GM23248 (cell line): ENCODE data around the gene PSMB7. TPM values are rescaled to one million over a fixed set of nuclear protein-coding genes. Genes with fewer than 3 reads are reported as not detected.

Source experiments
- DNase-seq: peaks from one replicate; pipeline ENCODE4 v3.0.0-alpha.2; 2015
- H2AFZ ChIP-seq: fragments of 200-600 bp; sonication (generic); 2 replicates; pipeline ENCODE4 v1.6.1; 2016; ENCODE audit warnings: antibody characterized with exemption
- H3F3A ChIP-seq: fragments of 200-600 bp; sonication (generic); 2 replicates; pipeline ENCODE4 v1.6.1; 2016; ENCODE audit warnings: mild to moderate bottlenecking, antibody characterized with exemption, mixed run types; ENCODE audit not compliant: insufficient read depth
- H3K27ac ChIP-seq: fragments of 200-600 bp; sonication (generic); 2 replicates; pipeline ENCODE4 v1.5.1; 2016; ENCODE audit warnings: mild to moderate bottlenecking
- H3K27me3 ChIP-seq: fragments of 200-600 bp; sonication (generic); replicated peaks from 2 replicates; pipeline ENCODE4 v1.6.1; 2016; ENCODE audit warnings: mild to moderate bottlenecking; ENCODE audit not compliant: insufficient read depth
- H3K36me3 ChIP-seq: fragments of 200-600 bp; sonication (generic); 2 replicates; pipeline ENCODE4 v1.6.1; 2016; ENCODE audit warnings: low read depth, mild to moderate bottlenecking
- H3K4me1 ChIP-seq: fragments of 200-600 bp; sonication (generic); 2 replicates; pipeline ENCODE4 v1.6.1; 2016; ENCODE audit warnings: mild to moderate bottlenecking; ENCODE audit not compliant: insufficient read depth
- H3K4me2 ChIP-seq: fragments of 200-600 bp; sonication (generic); one replicate; pipeline ENCODE4 v1.6.1; 2016; ENCODE audit warnings: mild to moderate bottlenecking; ENCODE audit not compliant: unreplicated experiment
- H3K4me3 ChIP-seq: fragments of 200-600 bp; sonication (generic); 2 replicates; pipeline ENCODE4 v1.5.1; 2016; ENCODE audit warnings: mild to moderate bottlenecking
- H3K79me2 ChIP-seq: fragments of 200-600 bp; sonication (generic); 2 replicates; pipeline ENCODE4 v1.6.1; 2016; ENCODE audit warnings: mild to moderate bottlenecking; ENCODE audit not compliant: insufficient read depth
- H3K9ac ChIP-seq: fragments of 200-600 bp; sonication (generic); 2 replicates; pipeline ENCODE4 v1.6.1; 2016; ENCODE audit warnings: mild to moderate bottlenecking
- H3K9me2 ChIP-seq: fragments of 200-600 bp; sonication (generic); 2 replicates; pipeline ENCODE4 v1.6.1; 2016; ENCODE audit warnings: mixed run types, mild to moderate bottlenecking, moderate library complexity; ENCODE audit not compliant: insufficient read depth
- H3K9me3 ChIP-seq: fragments of 200-600 bp; sonication (generic); one replicate; pipeline ENCODE4 v1.6.1; 2017; ENCODE audit warnings: low read depth
- H4K20me1 ChIP-seq: fragments of 200-600 bp; sonication (generic); 2 replicates; pipeline ENCODE4 v1.6.0; 2016; ENCODE audit not compliant: insufficient read depth
- EZH2 ChIP-seq: fragments of 200-600 bp; sonication (generic); IDR thresholded peaks from 2 replicates; pipeline ENCODE4 v1.6.1; 2018; ENCODE audit warnings: antibody characterized with exemption, mild to moderate bottlenecking; ENCODE audit not compliant: insufficient read depth, poor library complexity, severe bottlenecking
- EZH2phosphoT487 ChIP-seq: fragments of 200-600 bp; sonication (generic); IDR thresholded peaks from 2 replicates; pipeline ENCODE4 v1.6.1; 2018; ENCODE audit warnings: antibody characterized with exemption, moderate library complexity, mild to moderate bottlenecking, low read depth; ENCODE audit not compliant: insufficient read depth
- WGBS, 2 experiments: methylation state at CpG; one replicate each; pipeline ENCODE4 v1.1.6; 2015 to 2017; ENCODE audit warnings: low lambda C conversion rate in 2 of 2, low coverage in 1 of 2; ENCODE audit errors: missing lambda C conversion rate in 2 of 2; 5-methylcytosine and 5-hydroxymethylcytosine counted together
- in situ Hi-C: fragments of 300-500 bp; cut with MboI; formaldehyde crosslinking; loops from 2 replicates; pipeline ENCODE4 v1.15.0; 2020
- polyA plus RNA-seq: library from polyadenylated mRNA; unstranded; fragments of >200 nt; fragmentation: Nextera tagmentation; extraction: Ambion mirVana; gene quantifications from 2 replicates; pipeline ENCODE4 v1.2.1, GENCODE V29; 2016
- total RNA-seq: library from RNA; depleted of rRNA; stranded (reverse); fragments of >200 nt; shearing (Covaris generic); gene quantifications from 2 replicates; pipeline ENCODE4 v1.2.3, GENCODE V29; 2014

Gene PSMB7
- total and polyA plus RNA-seq, 2 experiments from 2014 or later = 202 to 245 TPM

DNA sequence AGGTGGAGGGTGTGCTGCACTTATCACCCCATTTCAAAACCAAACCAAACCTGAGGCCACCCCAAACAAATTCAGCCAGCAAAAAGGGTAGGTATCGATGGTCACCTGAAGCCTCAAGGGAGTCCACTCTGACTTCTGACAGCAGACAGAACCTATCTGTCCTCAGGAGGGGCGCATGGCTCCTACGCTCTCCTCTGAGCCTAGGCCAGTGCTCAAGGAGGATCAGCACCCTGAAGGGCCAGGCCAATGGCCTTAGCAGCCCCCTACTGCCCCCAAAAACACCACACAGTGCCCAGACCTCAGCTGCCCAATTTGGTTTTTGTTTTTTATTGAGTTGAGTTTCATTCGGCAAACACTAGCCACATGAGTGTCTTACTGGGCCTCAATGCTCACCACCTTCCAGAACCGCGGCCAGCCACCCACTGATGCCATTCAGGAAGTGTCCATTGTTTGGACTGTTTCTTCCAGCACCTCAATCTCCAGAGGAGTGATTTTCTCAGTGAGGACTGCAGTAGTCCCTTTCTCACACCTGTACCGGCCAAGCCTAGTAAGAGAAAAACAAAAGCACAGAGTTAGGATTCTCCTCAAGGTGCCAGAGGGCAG, 62.0 kb downstream of the PSMB7 start:
- no peak overlapping the region for H3K4me2 ChIP-seq
- peaks cover 64% of the 10 kb centered on the region for H3F3A ChIP-seq
- no peak overlapping the region for H3K4me3 ChIP-seq
- 83% methylated on average over 7 of the region's 7 CpGs for WGBS, 2 experiments
- no peaks in the 10 kb centered on the region for H3K4me1 ChIP-seq
- in situ Hi-C loops = no loop called here
- TF ChIP-seq EZH2phosphoT487 (no peak), EZH2 (no peak)
- peaks cover 45% of the 10 kb centered on the region for H3K36me3 ChIP-seq
- DNase-seq = no peak
- H3K9me2 ChIP-seq = no peaks in the 10 kb centered on the region
- H3K9me3 ChIP-seq = no peaks in the 10 kb centered on the region
- no peak overlapping the region for H2AFZ ChIP-seq
- peak overlapping the region; percentile 83 for H3K27ac ChIP-seq
- peaks cover 42% of the 10 kb centered on the region for H3K79me2 ChIP-seq
- no peaks in the 10 kb centered on the region for H4K20me1 ChIP-seq
- peak overlapping the region; percentile 67 for H3K9ac ChIP-seq
- no peaks in the 10 kb centered on the region for H3K27me3 ChIP-seq

DNA sequence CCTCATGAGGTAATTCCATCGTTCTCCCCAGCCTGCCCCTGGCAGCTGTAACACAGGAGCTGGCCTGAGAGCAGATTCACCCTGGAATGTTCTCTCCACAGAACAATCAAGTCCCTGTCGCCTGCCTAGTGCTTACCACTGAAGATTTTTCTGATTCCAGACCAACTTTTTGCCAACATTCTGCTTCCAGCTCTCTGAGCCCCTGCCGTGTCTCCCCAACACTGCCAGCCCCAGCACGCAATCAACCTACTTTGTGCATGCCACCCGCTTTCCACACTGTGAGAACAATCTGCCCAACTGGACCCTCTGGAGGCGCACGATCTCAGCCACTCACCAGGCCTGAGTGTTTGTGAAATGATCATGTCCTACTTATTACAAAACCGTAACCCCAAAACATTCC, 62.6 kb downstream of the PSMB7 start:
- DNase-seq = peak; percentile 40
- H3K4me2 ChIP-seq = no peak overlapping the region
- peaks cover 47% of the 10 kb centered on the region for H3K36me3 ChIP-seq
- 57 to 62% methylated on average over 8 of the region's 8 CpGs for WGBS, 2 experiments
- no peaks in the 10 kb centered on the region for H3K9me3 ChIP-seq
- H3K27me3 ChIP-seq = no peaks in the 10 kb centered on the region
- peak overlapping the region; percentile 83 for H3K27ac ChIP-seq
- H4K20me1 ChIP-seq = no peaks in the 10 kb centered on the region
- TF ChIP-seq EZH2phosphoT487 (no peak), EZH2 (no peak)
- no peak overlapping the region for H3K4me3 ChIP-seq
- peaks cover 70% of the 10 kb centered on the region for H3F3A ChIP-seq
- in situ Hi-C loops = no loop called here
- H3K79me2 ChIP-seq = peaks cover 38% of the 10 kb centered on the region
- no peak overlapping the region for H3K9ac ChIP-seq
- H3K9me2 ChIP-seq = no peaks in the 10 kb centered on the region
- no peaks in the 10 kb centered on the region for H3K4me1 ChIP-seq
- H2AFZ ChIP-seq = no peak overlapping the region

DNA sequence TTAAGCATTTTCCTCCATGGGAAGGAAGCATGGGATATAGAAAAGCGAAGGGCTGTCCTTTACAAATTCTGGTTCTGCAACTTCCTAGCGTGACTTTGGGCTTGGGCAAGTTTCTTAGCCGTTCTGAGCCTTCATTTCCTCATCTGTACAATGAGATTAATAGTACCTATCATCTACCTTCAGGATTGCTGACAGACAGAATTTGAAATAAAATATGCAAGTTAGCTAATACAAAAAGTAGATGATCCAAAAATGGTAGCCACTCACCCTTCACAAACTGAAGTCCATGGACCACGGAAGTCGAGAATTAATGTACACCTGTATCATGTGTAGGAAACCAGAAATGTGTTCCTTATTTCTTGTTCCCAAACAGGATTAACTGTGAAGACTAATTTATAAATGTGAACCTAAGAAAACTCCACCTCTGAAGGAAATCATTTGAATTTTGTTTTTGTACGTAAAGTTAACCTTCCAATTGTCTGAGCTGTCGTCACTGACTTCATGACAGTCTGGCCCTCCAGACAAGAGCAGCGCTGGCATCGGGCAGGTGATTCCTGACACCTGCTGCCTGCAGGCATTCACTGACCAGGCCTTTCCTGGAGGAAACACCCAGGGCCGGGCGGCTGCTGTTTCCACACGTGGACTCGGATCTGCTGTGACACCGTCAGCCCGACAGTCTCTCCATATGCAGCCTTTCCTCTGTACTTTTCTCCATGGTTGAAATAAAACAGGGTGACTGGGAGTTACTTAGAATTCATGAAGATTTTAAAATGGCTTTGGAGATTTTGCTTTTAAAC, 63.4 kb downstream of the PSMB7 start:
- H4K20me1 ChIP-seq = no peaks in the 10 kb centered on the region

DNA sequence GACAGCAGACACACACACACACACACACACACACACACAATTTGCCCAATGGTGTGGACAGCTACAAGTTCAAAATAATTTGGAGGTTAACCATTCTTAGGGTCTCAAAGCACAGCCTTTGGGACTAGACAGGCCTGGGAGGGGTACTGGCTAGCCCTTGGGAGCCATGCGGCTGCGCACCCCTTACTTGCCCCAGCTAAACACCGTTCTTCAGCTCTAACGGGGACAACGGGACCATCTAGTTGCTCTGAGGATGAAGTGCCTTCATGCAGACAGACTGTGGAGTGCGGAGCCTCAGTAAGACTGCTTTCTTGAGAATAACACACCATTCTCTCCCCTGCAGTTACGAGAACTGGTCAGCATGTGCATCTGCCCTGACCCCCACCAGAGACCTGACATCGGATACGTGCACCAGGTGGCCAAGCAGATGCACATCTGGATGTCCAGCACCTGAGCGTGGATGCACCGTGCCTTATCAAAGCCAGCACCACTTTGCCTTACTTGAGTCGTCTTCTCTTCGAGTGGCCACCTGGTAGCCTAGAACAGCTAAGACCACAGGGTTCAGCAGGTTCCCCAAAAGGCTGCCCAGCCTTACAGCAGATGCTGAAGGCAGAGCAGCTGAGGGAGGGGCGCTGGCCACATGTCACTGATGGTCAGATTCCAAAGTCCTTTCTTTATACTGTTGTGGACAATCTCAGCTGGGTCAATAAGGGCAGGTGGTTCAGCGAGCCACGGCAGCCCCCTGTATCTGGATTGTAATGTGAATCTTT, 64.6 kb downstream of the PSMB7 start:
- H3K9me2 ChIP-seq = no peaks in the 10 kb centered on the region

More for the DNA sequence above, 63.4 kb downstream of the PSMB7 start:
- H3K9ac ChIP-seq = no peak overlapping the region
- peaks cover 31% of the 10 kb centered on the region for H3K79me2 ChIP-seq
- no peaks in the 10 kb centered on the region for H3K4me1 ChIP-seq
- DNase-seq = no peak
- H2AFZ ChIP-seq = no peak overlapping the region
- in situ Hi-C loops = no loop called here
- H3K36me3 ChIP-seq = peaks cover 47% of the 10 kb centered on the region
- TF ChIP-seq EZH2 (no peak), EZH2phosphoT487 (no peak)
- no peak overlapping the region for H3K4me3 ChIP-seq
- H3K27ac ChIP-seq = peak overlapping the region; percentile 83
- H3K9me2 ChIP-seq = no peaks in the 10 kb centered on the region
- H3K4me2 ChIP-seq = no peak overlapping the region
- H3K9me3 ChIP-seq = no peaks in the 10 kb centered on the region
- WGBS, 2 experiments = 86% methylated on average over 15 of the region's 15 CpGs
- no peaks in the 10 kb centered on the region for H3K27me3 ChIP-seq
- H3F3A ChIP-seq = peaks cover 66% of the 10 kb centered on the region

More for the DNA sequence above, 64.6 kb downstream of the PSMB7 start:
- no peak for DNase-seq
- H3K27ac ChIP-seq = no peak overlapping the region
- H3K79me2 ChIP-seq = peaks cover 19% of the 10 kb centered on the region
- H3K36me3 ChIP-seq = peaks cover 47% of the 10 kb centered on the region
- no peaks in the 10 kb centered on the region for H3K9me3 ChIP-seq
- no peak overlapping the region for H2AFZ ChIP-seq
- H3K27me3 ChIP-seq = no peaks in the 10 kb centered on the region
- no peak overlapping the region for H3K4me2 ChIP-seq
- no peaks in the 10 kb centered on the region for H3K4me1 ChIP-seq
- no peak overlapping the region for H3K4me3 ChIP-seq
- 94 to 95% methylated on average over 16 of the region's 16 CpGs for WGBS, 2 experiments
- no peak overlapping the region for H3K9ac ChIP-seq
- peaks cover 66% of the 10 kb centered on the region for H3F3A ChIP-seq
- H4K20me1 ChIP-seq = no peaks in the 10 kb centered on the region
- in situ Hi-C loops = no loop called here
- no peak for TF ChIP-seq EZH2
- TF ChIP-seq EZH2phosphoT487 = no peak
